ENCODE measurements around the gene RUSC2.

RUSC2 gene

GRCh38 chr9:35452481-35452880 lies 37.4 kb upstream of the RUSC2 start:
- Histone ChIP-seq H4K20me1 (ENCODE audit: insufficient read depth, low read length) (no peaks in the 10 kb centered on the region), H3K4me2 (ENCODE audit: insufficient read depth, low read length) (no peak overlapping the region), H3K27ac (ENCODE audit: low read length) (no peak overlapping the region), H3K4me3 (ENCODE audit: low read depth in 1 of 2, low read length in 2 of 2) (no peak overlapping the region), H3K79me2 (ENCODE audit: insufficient read depth, low read length) (no peaks in the 10 kb centered on the region), H3K36me3 (ENCODE audit: insufficient read depth, low read length) (no peaks in the 10 kb centered on the region), H3K27me3 (ENCODE audit: insufficient read depth, low read length, poor library complexity) (peaks cover 17% of the 10 kb centered on the region), H2AFZ (ENCODE audit: low read depth, low read length) (no peak overlapping the region), H3K9ac (ENCODE audit: low read depth, low read length) (no peak overlapping the region), H3K9me3 (ENCODE audit: insufficient read depth, low read length, severe bottlenecking) (no peaks in the 10 kb centered on the region), H3K4me1 (ENCODE audit: insufficient read depth, low read length) (no peaks in the 10 kb centered on the region)
- no peak for DNase-seq
- TF ChIP-seq EZH2 (IDR thresholded peaks at IDR 0.05; ENCODE audit: borderline replicate concordance, low read depth, low read length, severe bottlenecking): no peak
- peak; percentile 21 for TF ChIP-seq CTCF (IDR thresholded peaks at IDR 0.05; ENCODE audit: borderline replicate concordance, extremely low read depth, low read length, poor library complexity, severe bottlenecking)
- ATAC-seq (ENCODE audit: insufficient read depth, low read depth): no peak

DNA sequence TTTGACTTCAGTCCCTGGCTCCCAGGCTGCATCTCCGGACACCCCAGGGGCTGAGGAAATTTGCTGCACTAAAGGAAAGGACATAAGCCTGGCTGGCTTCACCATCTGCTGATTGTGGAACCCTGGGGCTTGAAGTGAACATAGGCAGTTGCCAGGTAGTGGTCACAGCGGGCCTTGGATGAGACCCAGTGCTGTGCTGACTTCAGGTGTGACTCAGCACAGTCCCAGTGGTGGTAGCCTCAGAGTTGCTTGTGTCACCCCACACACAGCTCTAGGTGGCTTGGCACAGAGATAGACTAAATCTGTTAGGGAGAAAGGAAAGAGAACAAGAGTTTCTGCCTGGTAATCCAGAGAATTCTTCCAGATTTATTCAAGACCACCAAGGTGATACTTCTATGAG lies 36.1 kb upstream of the RUSC2 start:
- Histone ChIP-seq H3K9ac (ENCODE audit: low read depth, low read length) (no peak overlapping the region), H3K36me3 (ENCODE audit: insufficient read depth, low read length) (no peaks in the 10 kb centered on the region), H3K79me2 (ENCODE audit: insufficient read depth, low read length) (no peaks in the 10 kb centered on the region), H3K27ac (ENCODE audit: low read length) (no peak overlapping the region), H3K9me3 (ENCODE audit: insufficient read depth, low read length, severe bottlenecking) (no peaks in the 10 kb centered on the region), H3K4me3 (ENCODE audit: low read depth in 1 of 2, low read length in 2 of 2) (no peak overlapping the region), H3K4me2 (ENCODE audit: insufficient read depth, low read length) (no peak overlapping the region), H4K20me1 (ENCODE audit: insufficient read depth, low read length) (no peaks in the 10 kb centered on the region), H3K27me3 (ENCODE audit: insufficient read depth, low read length, poor library complexity) (peaks cover 9% of the 10 kb centered on the region), H3K4me1 (ENCODE audit: insufficient read depth, low read length) (no peaks in the 10 kb centered on the region), H2AFZ (ENCODE audit: low read depth, low read length) (no peak overlapping the region)
- no peak for DNase-seq
- TF ChIP-seq CTCF (IDR thresholded peaks at IDR 0.05; ENCODE audit: borderline replicate concordance, extremely low read depth, low read length, poor library complexity, severe bottlenecking) (no peak), EZH2 (IDR thresholded peaks at IDR 0.05; ENCODE audit: borderline replicate concordance, low read depth, low read length, severe bottlenecking) (no peak)
- ATAC-seq (ENCODE audit: insufficient read depth, low read depth): no peak

GRCh38 chr9:35464141-35465025 lies 25.5 kb upstream of the RUSC2 start:
- no peaks in the 10 kb centered on the region for H3K79me2 ChIP-seq (ENCODE audit: insufficient read depth, low read length)

More at GRCh38 chr9:35464141-35465025, 25.5 kb upstream of the RUSC2 start:
- peaks cover 5% of the 10 kb centered on the region for H3K9me3 ChIP-seq (ENCODE audit: insufficient read depth, low read length, severe bottlenecking)
- TF ChIP-seq EZH2 (IDR thresholded peaks at IDR 0.05; ENCODE audit: borderline replicate concordance, low read depth, low read length, severe bottlenecking) (no peak), CTCF (IDR thresholded peaks at IDR 0.05; ENCODE audit: borderline replicate concordance, extremely low read depth, low read length, poor library complexity, severe bottlenecking) (no peak)
- H2AFZ ChIP-seq (ENCODE audit: low read depth, low read length): no peak overlapping the region
- no peak overlapping the region for H3K4me2 ChIP-seq (ENCODE audit: insufficient read depth, low read length)
- H3K4me3 ChIP-seq (ENCODE audit: low read depth in 1 of 2, low read length in 2 of 2): no peak overlapping the region
- H3K27ac ChIP-seq (ENCODE audit: low read length): no peak overlapping the region
- ATAC-seq (ENCODE audit: insufficient read depth, low read depth) (no peak), DNase-seq (no peak)
- peaks cover 3% of the 10 kb centered on the region for H3K27me3 ChIP-seq (ENCODE audit: insufficient read depth, low read length, poor library complexity)
- no peaks in the 10 kb centered on the region for H3K4me1 ChIP-seq (ENCODE audit: insufficient read depth, low read length)
- H3K9ac ChIP-seq (ENCODE audit: low read depth, low read length): no peak overlapping the region
- H3K36me3 ChIP-seq (ENCODE audit: insufficient read depth, low read length): no peaks in the 10 kb centered on the region
- no peaks in the 10 kb centered on the region for H4K20me1 ChIP-seq (ENCODE audit: insufficient read depth, low read length)

Data from DND-41 (cell line).